GM18870 (cell line): Measurements from ENCODE around the gene HBE1.
"Not testable (repeated sequence)": the region's sequence is repeated elsewhere in the genome, so short reads cannot be mapped to it uniquely, and the experiment has no call there.

Source experiments
- ATAC-seq: cut with Tn5 transposase; IDR thresholded peaks from one replicate; pipeline ENCODE4 v1.9.1; 2021; ENCODE audit warnings: moderate library complexity; ENCODE audit not compliant: unreplicated experiment

The HBE1 gene

GRCh38 chr11:5269715-5270147, at the start of gene HBE1:
TSS of gene HBE1 (minus strand) at chr11:5269945. CDS start at chr11:5269890, 55 bp downstream.
- no peak for ATAC-seq

- no peak for ATAC-seq
Observed at GRCh38 chr11:5317292-5317691, 47.5 kb upstream of the HBE1 start.

- not testable (repeated sequence) for ATAC-seq
Observed at GRCh38 chr11:5313326-5314023, 43.7 kb upstream of the HBE1 start.

GRCh38 chr11:5310423-5310822, 40.7 kb upstream of the HBE1 start:
- no peak for ATAC-seq

- ATAC-seq, result no peak
Observed at GRCh38 chr11:5307256-5308019, 37.7 kb upstream of the HBE1 start.

GRCh38 chr11:5304046-5304445, 34.3 kb upstream of the HBE1 start:
- ATAC-seq, result no peak

GRCh38 chr11:5303626-5304025, 33.9 kb upstream of the HBE1 start:
- no peak for ATAC-seq

- ATAC-seq, result no peak
Observed at GRCh38 chr11:5301846-5302245, 32.1 kb upstream of the HBE1 start, which contains the start of gene OR51B4. TSS of gene OR51B4 (minus strand) at chr11:5301946. CDS start at chr11:5301946, 0 bp downstream.

GRCh38 chr11:5300251-5300650, 30.5 kb upstream of the HBE1 start:
- no peak for ATAC-seq

- ATAC-seq, result no peak
Observed at GRCh38 chr11:5298451-5298850, 28.7 kb upstream of the HBE1 start.

GRCh38 chr11:5297721-5298323, 28.1 kb upstream of the HBE1 start:
- no peak for ATAC-seq

GRCh38 chr11:5294342-5294995, 24.7 kb upstream of the HBE1 start:
- not testable (repeated sequence) for ATAC-seq

- no peak for ATAC-seq
Observed at GRCh38 chr11:5293028-5293427, 23.3 kb upstream of the HBE1 start.

- ATAC-seq, result peak; percentile 91
Observed at GRCh38 chr11:5291207-5291838, 21.6 kb upstream of the HBE1 start.

GRCh38 chr11:5290106-5290505, 20.4 kb upstream of the HBE1 start:
- no peak for ATAC-seq

GRCh38 chr11:5289696-5290095, 20.0 kb upstream of the HBE1 start:
- ATAC-seq, result no peak

- ATAC-seq, result no peak
Observed at GRCh38 chr11:5288906-5289550, 19.3 kb upstream of the HBE1 start.

- no peak for ATAC-seq
Observed at GRCh38 chr11:5288108-5288905, 18.6 kb upstream of the HBE1 start.

GRCh38 chr11:5286901-5287300, 17.2 kb upstream of the HBE1 start:
- ATAC-seq, result no peak

GRCh38 chr11:5286351-5286750, 16.6 kb upstream of the HBE1 start:
- no peak for ATAC-seq
